Measurements from ENCODE around the gene APC2.
"Not testable (repeated sequence)": the region's sequence is repeated elsewhere in the genome, so short reads cannot be mapped to it uniquely, and the experiment has no call there.

The APC2 gene

DNA sequence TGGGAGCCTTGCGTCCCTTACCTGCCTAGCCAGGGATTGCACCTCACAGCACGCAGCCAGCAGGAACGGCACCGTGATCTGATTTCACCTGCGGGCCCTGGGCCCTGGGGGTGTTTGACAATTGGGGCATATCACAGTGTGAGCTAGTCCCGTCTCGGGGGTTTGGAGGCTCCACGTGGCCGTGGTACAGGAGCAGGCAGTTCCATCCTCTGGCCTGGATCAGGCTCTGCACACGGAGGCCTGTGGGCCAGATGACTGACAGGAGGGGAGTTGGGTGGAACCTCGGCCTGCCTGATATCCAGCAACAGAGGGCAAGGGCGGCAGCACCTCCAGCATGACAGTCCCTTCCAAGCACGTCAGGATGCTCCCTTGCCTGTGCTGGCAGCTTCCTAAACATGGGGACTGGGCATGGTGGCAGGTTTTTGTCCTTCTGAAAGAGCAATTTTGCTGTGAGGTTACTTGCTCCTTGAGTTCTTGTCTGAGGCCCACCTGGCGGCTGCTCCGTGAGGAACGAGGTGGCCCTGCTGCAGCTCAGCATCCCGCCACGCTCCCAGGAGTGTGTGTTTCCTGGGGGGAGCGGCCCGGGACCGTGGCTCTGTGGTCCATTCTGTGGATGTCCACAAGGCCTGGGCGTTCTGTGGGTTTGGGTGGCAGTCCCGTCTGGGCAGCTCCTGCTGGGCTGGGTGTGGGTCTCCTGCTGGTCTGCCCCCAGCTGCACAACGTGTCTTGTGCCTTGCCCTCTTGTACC lies 18.0 kb upstream of the APC2 start:
- DNase-seq, result no peak

DNA sequence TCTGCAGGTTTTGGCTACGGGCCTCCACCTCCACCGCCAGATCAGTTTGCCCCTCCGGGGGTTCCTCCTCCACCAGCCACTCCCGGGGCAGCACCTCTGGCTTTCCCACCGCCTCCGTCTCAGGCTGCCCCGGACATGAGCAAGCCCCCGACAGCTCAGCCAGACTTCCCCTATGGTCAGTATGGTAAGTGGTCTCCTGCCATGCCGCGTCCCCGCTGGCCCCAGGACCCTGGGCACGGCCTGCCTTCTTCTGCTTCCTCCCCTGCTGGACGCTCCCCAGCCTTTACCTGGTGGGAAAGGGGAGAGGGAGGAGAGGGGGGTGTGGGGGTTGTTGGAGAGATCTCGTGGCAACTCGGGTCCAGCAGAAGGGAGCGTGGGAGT lies 17.4 kb upstream of the APC2 start:
- no peak for DNase-seq

- no peak for DNase-seq
Measured at GRCh38 chr19:1433119-1434039, 16.5 kb upstream of the APC2 start.

DNA sequence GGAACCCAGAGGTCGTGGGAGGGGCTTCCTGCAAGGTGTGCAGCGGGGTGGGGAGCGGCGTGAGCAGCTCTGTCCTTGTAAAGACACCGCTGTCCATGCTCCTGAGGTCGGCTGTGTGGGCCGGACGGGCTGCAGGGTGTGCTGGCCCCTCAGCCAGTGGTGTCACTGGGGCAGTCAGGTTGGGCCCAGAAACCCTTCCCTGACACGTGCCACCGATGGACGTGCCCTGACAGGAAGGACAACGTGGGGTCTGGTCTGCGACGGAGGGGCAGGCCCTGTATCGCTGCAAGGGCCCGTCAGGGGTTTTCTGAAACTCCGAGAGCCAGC lies 15.9 kb upstream of the APC2 start:
- no peak for DNase-seq

DNA sequence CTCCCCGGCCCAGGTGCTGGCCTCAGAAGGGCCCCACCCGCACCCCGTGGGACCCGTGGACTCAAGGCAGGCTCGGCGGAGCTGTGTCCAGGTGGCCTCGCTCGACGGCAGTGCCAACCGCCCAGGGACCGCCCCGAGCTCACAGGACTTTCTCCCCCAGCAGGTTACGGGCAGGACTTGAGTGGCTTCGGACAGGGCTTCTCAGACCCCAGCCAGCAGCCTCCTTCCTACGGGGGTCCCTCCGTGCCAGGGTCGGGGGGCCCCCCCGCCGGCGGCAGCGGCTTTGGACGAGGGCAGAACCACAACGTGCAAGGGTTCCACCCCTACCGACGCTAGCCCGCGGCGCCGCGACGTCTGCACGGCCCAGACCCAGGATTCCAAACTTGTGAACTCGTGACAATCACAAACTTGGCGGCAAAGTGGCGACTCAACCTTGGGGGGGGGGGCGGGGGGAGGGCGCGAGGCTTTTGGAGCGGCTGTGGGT lies 15.3 kb upstream of the APC2 start:
- no peak for DNase-seq

DNA sequence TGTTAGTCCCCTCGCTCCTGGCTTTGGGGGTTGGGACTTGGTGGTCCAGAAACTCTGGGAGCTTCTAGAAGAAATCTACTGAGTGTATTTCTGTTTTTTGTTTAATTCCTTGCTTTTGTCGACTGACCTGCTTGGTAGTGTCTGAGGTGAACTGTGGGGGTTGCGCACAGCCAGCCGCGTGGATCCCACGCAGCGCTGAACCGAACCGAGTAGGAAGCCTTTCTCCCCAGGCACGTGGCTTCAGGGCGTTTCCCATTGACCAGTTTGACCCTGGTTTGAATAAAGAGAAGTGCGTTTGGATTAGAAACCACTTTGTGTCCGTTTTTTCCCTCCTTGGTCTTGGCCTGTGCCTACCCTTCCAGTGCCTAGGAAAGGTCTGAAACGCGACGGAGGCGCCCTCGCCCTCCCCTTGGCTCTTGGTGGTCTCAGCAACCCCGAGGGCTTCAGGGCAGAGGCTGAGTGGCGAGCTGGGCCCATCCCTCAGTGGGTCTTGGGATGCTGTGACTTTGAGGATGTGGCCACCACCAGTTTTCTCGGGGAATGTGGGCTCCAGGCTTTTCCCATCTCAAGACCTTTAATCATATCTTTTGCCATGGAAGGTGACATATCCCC lies 14.4 kb upstream of the APC2 start:
- DNase-seq, result no peak

DNA sequence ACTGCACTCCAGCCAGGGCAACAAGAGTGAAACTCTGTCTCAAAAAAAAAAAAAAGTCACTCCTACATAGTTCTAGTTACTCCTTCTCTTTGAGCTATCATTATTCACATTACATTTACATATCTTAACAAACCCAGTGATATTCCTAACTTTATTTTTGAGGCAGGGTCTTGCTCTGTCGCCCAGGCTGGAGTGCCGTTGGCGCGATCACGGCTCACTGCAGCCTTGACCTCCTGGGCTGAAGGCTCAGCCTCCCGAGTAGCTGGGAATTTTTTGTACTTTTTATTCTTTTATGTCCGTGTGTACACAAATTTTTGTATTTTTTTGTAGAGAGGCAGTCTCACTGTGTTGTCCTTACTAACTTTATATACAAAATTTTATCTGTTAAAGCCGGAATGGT lies 12.3 kb upstream of the APC2 start:
- no peak for DNase-seq

DNA sequence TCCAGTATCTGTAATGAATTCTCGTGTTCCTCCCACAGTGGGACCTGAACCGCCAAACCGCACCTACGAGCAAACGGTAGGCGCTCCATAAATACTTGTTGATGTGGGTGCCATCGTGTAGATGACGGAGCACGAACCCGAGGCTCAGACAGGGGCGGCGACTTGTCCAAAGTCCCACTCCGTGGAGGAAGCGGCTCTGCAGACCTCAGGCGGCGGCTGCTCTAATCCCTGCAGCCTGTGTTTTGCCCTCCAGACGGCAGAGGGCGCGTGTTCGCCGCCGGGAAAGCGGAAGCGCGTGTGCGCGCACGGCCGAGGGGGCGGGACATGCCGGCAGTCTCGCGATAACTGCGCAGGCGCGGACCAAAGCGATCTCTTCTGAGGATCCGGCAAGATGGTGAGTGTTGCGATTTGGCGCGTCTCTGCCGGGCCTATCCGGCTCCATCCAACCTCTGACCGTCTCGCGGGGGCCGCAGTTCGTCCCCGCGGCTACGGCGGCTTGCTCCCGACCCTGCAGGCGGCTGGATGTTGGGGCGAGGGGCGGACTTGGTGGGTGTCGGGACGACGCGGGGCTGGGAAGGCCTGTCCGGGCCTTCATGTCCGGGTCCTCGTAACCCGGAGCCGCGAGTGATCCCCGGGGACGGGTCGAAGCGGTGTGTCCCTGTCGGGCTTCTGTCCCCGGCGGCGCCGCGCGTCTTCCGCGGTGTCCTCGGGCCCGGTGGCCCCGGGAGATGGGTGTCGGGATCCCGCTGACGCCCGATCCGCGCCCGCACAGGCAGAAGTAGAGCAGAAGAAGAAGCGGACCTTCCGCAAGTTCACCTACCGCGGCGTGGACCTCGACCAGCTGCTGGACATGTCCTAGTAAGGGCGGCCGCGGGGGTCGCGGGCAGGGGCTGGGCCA lies 11.6 kb upstream of the APC2 start, which contains the start of gene RPS15:
Gene RPS15 (plus strand): TSS at position 362 of the 898 bp plus-strand sequence. CDS start 30 bp downstream, at position 392.
- DNase-seq, result peak; percentile 98

DNA sequence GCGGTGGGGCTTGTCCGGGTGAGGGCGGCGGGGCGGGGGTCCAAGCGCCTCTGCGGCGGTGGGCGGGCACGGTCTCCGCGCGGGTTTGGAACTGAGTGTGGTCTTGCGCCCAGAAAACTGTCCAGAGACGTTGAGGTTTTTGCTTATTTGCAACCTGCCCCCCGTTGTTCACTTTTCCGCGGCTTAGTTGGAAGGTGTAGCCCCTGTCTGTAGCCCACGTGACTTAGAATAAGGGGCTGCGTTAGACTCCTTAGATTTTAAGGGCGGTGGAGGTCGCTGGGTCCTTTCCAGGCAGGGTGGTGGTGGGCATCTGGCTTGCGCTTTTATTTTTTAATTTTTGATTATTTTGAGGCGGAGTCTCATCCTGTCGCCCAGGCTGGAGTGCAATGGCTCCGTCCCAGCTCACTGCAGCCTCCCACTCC lies 11.0 kb upstream of the APC2 start:
- DNase-seq, result no peak

DNA sequence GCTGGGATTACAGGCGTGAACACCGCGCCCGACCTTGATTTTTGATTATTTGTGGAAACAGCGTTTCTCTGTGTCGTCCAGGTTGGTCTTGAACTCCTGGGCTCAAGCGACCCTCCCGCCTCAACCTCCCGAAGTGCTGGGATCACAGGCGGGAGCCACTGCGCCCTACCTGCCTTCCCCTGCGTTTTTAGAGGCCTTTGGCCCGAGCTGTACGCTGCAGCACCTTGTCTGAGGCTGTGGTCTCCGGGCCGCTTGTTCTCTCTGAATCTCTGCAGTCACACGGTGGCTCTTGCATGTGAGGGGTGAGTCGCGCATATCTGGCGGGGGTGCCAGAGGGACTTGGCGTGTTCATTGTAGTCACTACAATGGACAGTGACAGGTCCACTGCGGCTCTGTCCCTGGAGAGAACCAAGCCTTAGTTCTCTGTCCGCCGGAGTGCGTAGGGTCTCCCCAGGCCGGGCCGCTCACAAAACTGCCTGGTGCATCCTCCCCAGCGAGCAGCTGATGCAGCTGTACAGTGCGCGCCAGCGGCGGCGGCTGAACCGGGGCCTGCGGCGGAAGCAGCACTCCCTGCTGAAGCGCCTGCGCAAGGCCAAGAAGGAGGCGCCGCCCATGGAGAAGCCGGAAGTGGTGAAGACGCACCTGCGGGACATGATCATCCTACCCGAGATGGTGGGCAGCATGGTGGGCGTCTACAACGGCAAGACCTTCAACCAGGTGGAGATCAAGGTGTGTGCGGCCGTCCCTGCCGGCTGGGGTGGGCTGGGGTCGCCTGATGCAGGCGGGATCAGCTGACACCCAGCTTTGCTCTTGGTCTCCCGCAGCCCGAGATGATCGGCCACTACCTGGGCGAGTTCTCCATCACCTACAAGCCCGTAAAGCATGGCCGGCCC lies 10.2 kb upstream of the APC2 start:
- not testable (repeated sequence) for DNase-seq

GRCh38 chr19:1440418-1440801 lies 9.5 kb upstream of the APC2 start:
- DNase-seq, result no peak

GRCh38 chr19:1441022-1441426 lies 8.9 kb upstream of the APC2 start:
- no peak for DNase-seq

GRCh38 chr19:1441677-1442438 lies 8.1 kb upstream of the APC2 start:
- no peak for DNase-seq

DNA sequence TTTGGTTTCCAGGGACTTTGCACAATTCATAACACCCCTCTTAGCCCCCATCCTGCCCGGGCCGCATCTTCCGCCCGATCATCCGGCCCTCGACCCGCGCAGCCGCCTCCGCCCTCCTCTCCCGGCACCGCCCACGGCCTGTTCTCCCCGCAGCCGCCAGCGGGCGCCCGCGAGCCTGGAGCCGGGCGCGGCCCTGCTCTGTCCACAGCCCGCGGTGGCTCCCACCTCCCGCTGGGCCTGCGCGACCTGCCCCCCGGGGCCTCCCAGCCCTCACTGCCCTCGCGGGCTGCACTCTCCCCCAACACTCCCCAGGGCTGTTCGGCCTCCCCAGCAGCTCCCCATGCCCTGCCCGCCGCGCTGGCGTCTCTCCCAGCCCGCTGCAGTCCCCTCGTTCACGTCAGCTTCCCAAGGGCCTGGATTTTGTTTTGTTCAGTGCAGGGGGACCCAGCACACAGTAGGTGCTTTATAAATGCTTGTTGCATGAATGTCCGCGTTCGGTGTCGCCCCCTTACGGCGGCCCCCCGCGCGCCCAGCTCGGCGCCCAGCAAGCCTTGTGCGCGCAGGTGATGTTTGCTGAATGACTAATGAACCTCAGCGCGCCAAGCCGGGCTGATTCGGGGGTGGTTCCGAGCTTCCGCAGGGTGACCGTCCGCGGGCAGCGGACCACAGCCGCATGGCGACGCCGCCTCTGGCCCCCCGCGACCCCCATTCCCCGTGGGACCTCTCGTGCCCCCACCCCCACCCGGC lies 4.6 kb upstream of the APC2 start:
- DNase-seq, result peak; percentile 94

DNA sequence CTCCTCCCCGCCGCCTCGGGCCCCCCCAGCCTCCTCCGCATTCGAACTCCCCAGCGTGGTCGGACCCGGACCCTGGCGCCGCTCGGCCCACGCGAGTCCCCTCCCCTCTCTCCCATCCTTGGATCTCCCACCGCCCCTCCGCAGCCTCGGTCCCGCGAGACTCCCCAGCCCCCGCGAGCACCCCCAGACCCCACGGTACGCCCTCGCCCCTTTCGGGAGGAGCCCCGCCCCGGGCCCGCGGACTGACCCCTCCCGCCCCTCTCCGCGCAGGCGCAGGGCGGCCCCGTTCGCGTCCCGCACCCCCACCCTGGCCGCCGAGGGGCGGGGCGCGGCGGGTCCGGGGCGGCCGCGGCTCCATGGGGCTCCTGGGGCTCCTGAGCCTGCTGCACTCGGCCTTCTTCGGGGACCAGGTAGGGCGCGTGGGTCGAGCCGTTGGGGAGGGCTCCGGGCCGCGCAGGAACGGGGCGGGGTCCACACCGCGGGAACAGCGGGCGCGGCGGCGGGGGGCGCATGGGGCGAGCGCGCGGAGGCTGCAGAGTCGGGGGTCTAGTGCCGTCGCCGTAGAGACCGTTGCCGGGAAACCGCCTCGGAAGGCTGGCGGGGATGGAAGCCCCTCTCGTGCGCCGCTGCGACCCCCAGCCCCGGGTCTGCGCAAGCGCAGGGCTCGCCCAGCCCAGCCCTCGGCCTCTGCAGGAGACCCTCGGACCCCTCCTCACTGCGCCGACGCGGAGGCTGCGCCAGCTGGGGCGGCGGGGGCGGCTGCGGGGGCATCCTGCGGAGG lies 3.8 kb upstream of the APC2 start:
- no peak for DNase-seq

DNA sequence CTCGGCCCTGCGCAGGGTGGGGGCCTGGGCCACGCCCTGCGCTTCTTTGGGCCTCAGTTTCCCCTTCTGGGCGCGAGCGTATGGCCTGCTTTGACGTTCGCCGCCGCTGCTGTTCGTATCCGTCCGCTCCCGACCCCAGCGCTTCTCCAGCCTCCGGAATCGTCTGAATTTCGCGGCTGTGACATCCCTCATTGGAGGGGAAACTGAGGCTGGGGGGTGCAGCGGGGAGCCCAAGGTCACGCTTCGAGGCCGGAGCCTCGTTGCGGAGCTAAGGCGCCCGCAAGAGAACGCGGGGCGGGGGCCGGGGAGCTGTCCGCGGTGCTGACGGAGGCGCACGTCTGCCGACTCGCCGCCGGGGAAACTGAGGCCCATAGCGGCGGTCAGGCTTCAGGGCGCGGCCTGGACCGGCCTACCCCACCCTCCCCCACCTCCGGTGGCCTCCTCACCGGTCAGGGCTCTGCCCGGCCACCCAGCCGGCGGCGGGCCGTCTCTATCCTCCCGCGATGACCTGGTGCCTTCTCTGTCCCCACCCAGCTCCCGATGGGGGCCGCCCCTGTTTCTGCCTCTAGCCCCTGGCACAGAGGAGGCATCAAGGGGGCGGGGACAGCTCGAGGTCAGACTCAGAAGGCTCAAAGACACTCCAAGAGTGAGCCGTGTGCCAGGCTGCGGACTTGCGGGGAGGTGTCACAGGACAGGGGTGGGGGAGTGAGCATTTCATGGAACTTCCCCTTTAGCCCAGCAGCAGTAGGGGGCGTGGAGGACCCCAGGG lies 3.0 kb upstream of the APC2 start:
- no peak for DNase-seq

- DNase-seq, result no peak
Measured at GRCh38 chr19:1447504-1447903, 2.4 kb upstream of the APC2 start.

DNA sequence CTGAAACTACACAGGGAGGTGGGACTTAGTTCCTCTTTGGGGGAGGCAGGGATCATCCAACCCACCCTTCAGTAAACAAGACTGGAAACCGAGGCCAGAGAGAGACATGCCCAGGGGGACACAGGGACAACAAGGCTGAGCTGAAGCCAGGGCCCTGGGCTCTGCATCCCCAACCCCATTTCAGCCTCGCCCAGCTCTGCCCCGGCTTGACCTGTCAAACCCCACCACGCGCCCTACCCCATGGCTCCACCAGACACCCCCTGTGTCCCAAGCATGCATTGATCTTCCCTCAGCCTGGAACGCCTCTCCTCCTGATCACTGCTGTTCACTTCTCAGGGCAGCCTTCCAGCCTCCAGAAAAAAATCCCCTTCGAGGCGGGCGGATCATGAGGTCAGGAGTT lies 2.0 kb upstream of the APC2 start:
- DNase-seq, result no peak

All from activated CD8-positive, alpha-beta memory T cell treated with anti-CD3 and anti-CD28 coated beads, Interleukin-2, amount 50 U/mL, for 48 hours (primary cell).